ENCODE data around the gene FAM3C. TPM values are rescaled to one million over a fixed set of nuclear protein-coding genes. Genes with fewer than 3 reads are reported as not detected.
"Not testable (repeated sequence)": the region's sequence is repeated elsewhere in the genome, so short reads cannot be mapped to it uniquely, and the experiment has no call there.

FAM3C gene, protein sequence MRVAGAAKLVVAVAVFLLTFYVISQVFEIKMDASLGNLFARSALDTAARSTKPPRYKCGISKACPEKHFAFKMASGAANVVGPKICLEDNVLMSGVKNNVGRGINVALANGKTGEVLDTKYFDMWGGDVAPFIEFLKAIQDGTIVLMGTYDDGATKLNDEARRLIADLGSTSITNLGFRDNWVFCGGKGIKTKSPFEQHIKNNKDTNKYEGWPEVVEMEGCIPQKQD
- total RNA-seq: 10 to 100 TPM; 18.5 to 22.8 TPM

GRCh38 chr7:121395961-121396757 lies at the start of gene FAM3C:
TSS of gene FAM3C (minus strand) at chr7:121396308. CDS start at chr7:121382969, 13,339 bp downstream.
- H3K9me3 Mint-ChIP-seq: no peaks in the 10 kb centered on the region
- peaks cover 12% of the 10 kb centered on the region for H3K36me3 Mint-ChIP-seq (ENCODE audit: low read depth)
- H3K27ac Mint-ChIP-seq: peak within 1 kb of the TSS; percentile 90
- H3K4me1 Mint-ChIP-seq: peaks cover 11% of the 10 kb centered on the region
- peak; percentile 91 for ATAC-seq (replicated peaks)
- peak within 1 kb of the TSS; percentile 83 for H3K4me3 Mint-ChIP-seq
- no peaks in the 10 kb centered on the region for H3K27me3 Mint-ChIP-seq

DNA sequence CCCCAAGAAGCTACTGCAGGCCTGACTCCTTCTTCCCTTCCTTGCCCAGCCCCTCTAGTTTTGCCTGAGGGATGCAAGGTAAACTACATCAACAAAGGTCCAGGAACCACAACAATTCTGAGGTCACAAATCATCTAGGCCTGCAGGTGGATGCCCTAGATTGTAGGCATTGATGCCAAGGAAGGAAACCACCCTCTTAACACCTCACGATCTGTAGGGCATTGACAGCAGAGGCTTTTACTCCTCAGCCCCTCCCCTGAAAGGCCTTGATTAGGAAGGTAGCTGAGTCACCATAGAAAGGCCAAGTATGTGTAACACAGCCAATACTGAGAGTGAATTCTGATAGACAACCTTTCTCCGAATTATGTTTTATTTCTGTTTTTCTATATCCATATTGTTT lies 46.7 kb upstream of the FAM3C start:
- H3K27me3 Mint-ChIP-seq: no peaks in the 10 kb centered on the region
- H3K4me3 Mint-ChIP-seq: no peak overlapping the region
- H3K36me3 Mint-ChIP-seq (ENCODE audit: low read depth): no peaks in the 10 kb centered on the region
- peak; percentile 74 for ATAC-seq (replicated peaks)
- peaks cover 16% of the 10 kb centered on the region for H3K4me1 Mint-ChIP-seq
- H3K27ac Mint-ChIP-seq: no peak overlapping the region
- H3K9me3 Mint-ChIP-seq: no peaks in the 10 kb centered on the region

- peak overlapping the region; percentile 53 for H3K27ac Mint-ChIP-seq
- peak overlapping the region; percentile 50 for H3K4me3 Mint-ChIP-seq
Observed at GRCh38 chr7:121440857-121441503, 44.9 kb upstream of the FAM3C start.

GRCh38 chr7:121438043-121438955 lies 42.2 kb upstream of the FAM3C start:
- ATAC-seq (replicated peaks): peak; percentile 92
- Mint-ChIP-seq H3K27ac (peak overlapping the region; percentile 84), H3K4me3 (peak overlapping the region; percentile 76), H3K4me1 (peaks cover 18% of the 10 kb centered on the region)
- not testable (repeated sequence) for H3K36me3 Mint-ChIP-seq (ENCODE audit: low read depth); H3K9me3 Mint-ChIP-seq; H3K27me3 Mint-ChIP-seq

More at GRCh38 chr7:121440857-121441503, 44.9 kb upstream of the FAM3C start:
- H3K9me3 Mint-ChIP-seq: no peaks in the 10 kb centered on the region
- H3K36me3 Mint-ChIP-seq (ENCODE audit: low read depth): no peaks in the 10 kb centered on the region
- peaks cover 18% of the 10 kb centered on the region for H3K4me1 Mint-ChIP-seq
- ATAC-seq (replicated peaks): no peak
- H3K27me3 Mint-ChIP-seq: no peaks in the 10 kb centered on the region

GRCh38 chr7:121437470-121437869 lies 41.4 kb upstream of the FAM3C start:
- no peak overlapping the region for H3K27ac Mint-ChIP-seq
- H3K4me3 Mint-ChIP-seq: peak overlapping the region; percentile 76
- H3K27me3 Mint-ChIP-seq: no peaks in the 10 kb centered on the region
- no peaks in the 10 kb centered on the region for H3K9me3 Mint-ChIP-seq
- peaks cover 18% of the 10 kb centered on the region for H3K4me1 Mint-ChIP-seq
- H3K36me3 Mint-ChIP-seq (ENCODE audit: low read depth): no peaks in the 10 kb centered on the region
- no peak for ATAC-seq (replicated peaks)

GRCh38 chr7:121436688-121437087 lies 40.6 kb upstream of the FAM3C start:
- no peak overlapping the region for H3K27ac Mint-ChIP-seq
- peaks cover 4% of the 10 kb centered on the region for H3K9me3 Mint-ChIP-seq
- H3K27me3 Mint-ChIP-seq: peaks cover 5% of the 10 kb centered on the region
- no peak overlapping the region for H3K4me3 Mint-ChIP-seq
- no peak for ATAC-seq (replicated peaks)
- no peaks in the 10 kb centered on the region for H3K36me3 Mint-ChIP-seq (ENCODE audit: low read depth)
- peaks cover 22% of the 10 kb centered on the region for H3K4me1 Mint-ChIP-seq

DNA sequence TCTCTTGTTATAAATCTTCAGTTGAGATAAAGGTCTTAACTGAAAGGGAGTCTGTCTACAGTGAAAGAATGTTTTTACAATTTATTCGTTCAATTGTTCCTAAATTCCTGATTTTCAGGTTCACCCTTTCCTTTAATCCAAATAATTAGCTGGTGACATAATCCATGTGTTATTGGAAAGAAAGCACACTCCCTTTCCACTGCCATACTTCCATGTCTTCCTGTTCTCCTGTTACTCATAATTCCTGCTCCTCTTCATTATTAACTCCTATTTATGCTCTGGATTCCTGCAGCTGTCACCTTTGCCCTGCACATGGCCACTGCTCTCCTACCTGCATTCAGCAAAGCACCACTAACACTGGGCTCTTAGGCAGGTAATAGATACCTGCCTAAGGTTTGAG lies 40.0 kb upstream of the FAM3C start:
- no peak for ATAC-seq (replicated peaks)
- peaks cover 7% of the 10 kb centered on the region for H3K27me3 Mint-ChIP-seq
- H3K27ac Mint-ChIP-seq: no peak overlapping the region
- no peak overlapping the region for H3K4me3 Mint-ChIP-seq
- H3K4me1 Mint-ChIP-seq: peaks cover 19% of the 10 kb centered on the region
- no peaks in the 10 kb centered on the region for H3K36me3 Mint-ChIP-seq (ENCODE audit: low read depth)
- peaks cover 4% of the 10 kb centered on the region for H3K9me3 Mint-ChIP-seq

GRCh38 chr7:121433775-121434174 lies 37.7 kb upstream of the FAM3C start:
- peaks cover 15% of the 10 kb centered on the region for H3K4me1 Mint-ChIP-seq
- H3K27me3 Mint-ChIP-seq: peaks cover 7% of the 10 kb centered on the region
- no peak overlapping the region for H3K4me3 Mint-ChIP-seq
- no peak for ATAC-seq (replicated peaks)
- H3K9me3 Mint-ChIP-seq: peaks cover 8% of the 10 kb centered on the region
- H3K27ac Mint-ChIP-seq: no peak overlapping the region
- no peaks in the 10 kb centered on the region for H3K36me3 Mint-ChIP-seq (ENCODE audit: low read depth)

GRCh38 chr7:121432486-121432885 lies 36.4 kb upstream of the FAM3C start:
- not testable (repeated sequence) for H3K4me1 Mint-ChIP-seq; H3K27me3 Mint-ChIP-seq; H3K36me3 Mint-ChIP-seq (ENCODE audit: low read depth); H3K9me3 Mint-ChIP-seq; ATAC-seq (replicated peaks); H3K27ac Mint-ChIP-seq; H3K4me3 Mint-ChIP-seq

GRCh38 chr7:121431996-121432395 lies 35.9 kb upstream of the FAM3C start:
- Mint-ChIP-seq H3K4me1 (peaks cover 5% of the 10 kb centered on the region), H3K27ac (no peak overlapping the region), H3K27me3 (peaks cover 7% of the 10 kb centered on the region), H3K36me3 (ENCODE audit: low read depth) (no peaks in the 10 kb centered on the region), H3K4me3 (no peak overlapping the region), H3K9me3 (peaks cover 8% of the 10 kb centered on the region)
- ATAC-seq (replicated peaks): no peak

DNA sequence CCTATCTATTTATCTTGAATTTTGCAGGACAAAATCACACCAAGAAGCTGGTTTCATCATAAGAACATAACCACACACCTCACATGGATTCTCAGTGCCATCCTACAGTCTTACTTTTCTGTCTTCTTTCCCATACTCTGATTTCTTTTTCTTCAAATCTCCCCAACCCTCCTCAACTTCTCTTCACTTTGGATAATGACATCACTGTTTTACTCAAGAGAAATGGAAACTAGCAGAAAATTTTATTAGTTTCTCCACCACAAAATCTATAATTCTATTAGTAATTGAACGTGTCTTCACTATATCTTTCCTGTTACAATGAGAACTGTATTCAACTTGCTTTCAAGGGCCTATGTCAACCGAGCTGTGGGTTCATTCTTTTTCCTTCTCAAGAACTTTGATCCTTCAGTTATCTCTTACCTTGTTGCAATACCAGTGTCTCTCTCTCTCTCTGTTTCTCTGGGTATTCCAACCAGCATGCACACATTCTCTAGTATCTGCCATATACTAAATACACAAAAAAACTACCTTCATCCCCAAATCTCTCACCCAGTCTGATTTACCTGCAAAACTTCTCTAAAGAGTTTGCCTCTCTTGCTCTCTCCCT lies 35.4 kb upstream of the FAM3C start:
- peaks cover 7% of the 10 kb centered on the region for H3K27me3 Mint-ChIP-seq
- no peaks in the 10 kb centered on the region for H3K36me3 Mint-ChIP-seq (ENCODE audit: low read depth)
- ATAC-seq (replicated peaks): no peak
- no peak overlapping the region for H3K27ac Mint-ChIP-seq
- H3K4me3 Mint-ChIP-seq: no peak overlapping the region
- H3K9me3 Mint-ChIP-seq: peaks cover 8% of the 10 kb centered on the region
- H3K4me1 Mint-ChIP-seq: peaks cover 5% of the 10 kb centered on the region

DNA sequence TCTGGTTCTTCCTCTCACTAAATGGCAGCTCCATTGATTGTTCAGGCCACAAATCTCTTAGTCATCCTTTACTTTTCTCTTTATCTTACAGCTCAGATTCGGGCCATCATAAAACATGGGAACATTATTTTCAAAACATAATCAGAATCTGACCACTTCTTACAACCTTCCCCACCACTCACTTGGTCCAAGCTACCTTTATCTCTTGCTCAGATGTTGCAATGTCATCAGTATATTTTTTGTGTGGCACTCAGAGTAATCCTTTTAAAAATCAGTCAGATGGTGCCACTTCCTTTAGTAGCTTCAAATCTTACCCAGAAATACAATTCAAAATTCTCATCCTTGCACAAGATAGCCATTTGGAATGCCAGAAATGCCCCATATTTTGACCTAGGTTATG lies 34.5 kb upstream of the FAM3C start:
- peaks cover 9% of the 10 kb centered on the region for H3K27me3 Mint-ChIP-seq
- ATAC-seq (replicated peaks): no peak
- no peak overlapping the region for H3K4me3 Mint-ChIP-seq
- H3K9me3 Mint-ChIP-seq: peaks cover 8% of the 10 kb centered on the region
- H3K36me3 Mint-ChIP-seq (ENCODE audit: low read depth): no peaks in the 10 kb centered on the region
- no peak overlapping the region for H3K27ac Mint-ChIP-seq
- peaks cover 5% of the 10 kb centered on the region for H3K4me1 Mint-ChIP-seq

DNA sequence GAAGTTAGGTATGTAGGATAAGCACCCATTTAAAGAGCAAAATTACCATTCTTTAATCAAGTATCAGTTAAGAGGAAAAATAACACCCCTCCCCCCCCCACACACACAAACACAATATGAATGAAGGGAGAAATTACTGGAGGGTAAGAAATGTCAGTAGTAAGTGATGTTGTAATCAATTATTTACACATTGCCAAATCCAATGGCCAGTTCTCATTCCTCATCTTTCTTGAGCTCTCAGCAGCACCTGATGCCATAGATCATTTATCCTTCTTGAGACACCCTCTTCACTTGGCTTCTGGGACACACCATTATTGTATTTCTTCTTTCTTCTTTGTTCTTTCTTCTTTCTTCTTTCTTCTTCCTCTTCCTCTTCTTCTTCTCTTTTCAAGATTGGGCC lies 33.7 kb upstream of the FAM3C start:
- H3K4me3 Mint-ChIP-seq: no peak overlapping the region
- no peak overlapping the region for H3K27ac Mint-ChIP-seq
- H3K4me1 Mint-ChIP-seq: peaks cover 5% of the 10 kb centered on the region
- H3K27me3 Mint-ChIP-seq: peaks cover 12% of the 10 kb centered on the region
- no peaks in the 10 kb centered on the region for H3K36me3 Mint-ChIP-seq (ENCODE audit: low read depth)
- ATAC-seq (replicated peaks): no peak
- peaks cover 8% of the 10 kb centered on the region for H3K9me3 Mint-ChIP-seq

Measured in activated T-helper 17 cell treated with anti-CD3 and anti-CD28 coated beads, Interleukin-2, amount 50 U/mL, for 72 hours (primary cell).